Loucy (cell line): Measurements from ENCODE around the gene IP6K2.

Experiments
- H2AFZ ChIP-seq: fragments of 200-600 bp; sonication (generic); 2 replicates; pipeline ENCODE4 v1.6.0; 2016; ENCODE audit warnings: antibody characterized with exemption, mild to moderate bottlenecking, low read length, moderate library complexity
- H3F3A ChIP-seq: fragments of 200-600 bp; 2 replicates; pipeline ENCODE4 v1.6.0; 2016; ENCODE audit warnings: antibody characterized with exemption, low read depth, mild to moderate bottlenecking
- H3K27me3 ChIP-seq: fragments of 200-600 bp; sonication (generic); 2 replicates; pipeline ENCODE4 v1.6.1; 2014; ENCODE audit warnings: low read length, mild to moderate bottlenecking; ENCODE audit not compliant: insufficient read depth, poor library complexity, severe bottlenecking
- H3K36me3 ChIP-seq: fragments of 200-600 bp; sonication (generic); 2 replicates; pipeline ENCODE4 v1.6.1; 2016; ENCODE audit warnings: low read length; ENCODE audit not compliant: insufficient read depth
- H3K4me1 ChIP-seq: fragments of 200-600 bp; sonication (generic); 2 replicates; pipeline ENCODE4 v1.5.1; 2014; ENCODE audit warnings: low read length, mild to moderate bottlenecking; ENCODE audit not compliant: insufficient read depth, poor library complexity, severe bottlenecking
- H3K4me2 ChIP-seq: fragments of 200-600 bp; sonication (generic); 2 replicates; pipeline ENCODE4 v1.6.0; 2014; ENCODE audit warnings: antibody characterized with exemption, low read length, low read depth, mild to moderate bottlenecking; ENCODE audit not compliant: poor library complexity, severe bottlenecking
- H3K4me3 ChIP-seq: fragments of 200-600 bp; sonication (generic); 2 replicates; pipeline ENCODE4 v1.5.1; 2014; ENCODE audit warnings: low read length, mild to moderate bottlenecking, mixed read lengths; ENCODE audit not compliant: poor library complexity, severe bottlenecking
- H3K79me2 ChIP-seq: fragments of 200-600 bp; sonication (generic); 2 replicates; pipeline ENCODE4 v1.6.1; 2014; ENCODE audit warnings: low read length; ENCODE audit not compliant: insufficient read depth
- H3K9ac ChIP-seq: fragments of 200-600 bp; sonication (generic); 2 replicates; pipeline ENCODE4 v1.6.0; 2014; ENCODE audit warnings: mild to moderate bottlenecking, low read depth, low read length, moderate library complexity; ENCODE audit not compliant: poor library complexity, severe bottlenecking
- H3K9me2 ChIP-seq: fragments of 200-600 bp; sonication (generic); replicated peaks from 2 replicates; pipeline ENCODE4 v1.6.1; 2016; ENCODE audit warnings: low read depth, low read length, mixed read lengths
- H3K9me3 ChIP-seq: fragments of 200-600 bp; sonication (generic); 2 replicates; pipeline ENCODE4 v1.6.1; 2014; ENCODE audit warnings: mild to moderate bottlenecking, antibody characterized with exemption, low read length, low read depth; ENCODE audit not compliant: insufficient read depth
- H4K20me1 ChIP-seq: fragments of 200-600 bp; sonication (generic); 2 replicates; pipeline ENCODE4 v1.6.0; 2014; ENCODE audit warnings: antibody characterized with exemption, low read length, mild to moderate bottlenecking; ENCODE audit not compliant: insufficient read depth, poor library complexity, severe bottlenecking
- CTCF ChIP-seq: fragments of 200-600 bp; sonication (generic); conservative IDR thresholded peaks from 2 replicates; pipeline ENCODE4 v1.5.1; 2014; ENCODE audit warnings: mild to moderate bottlenecking, antibody characterized with exemption, low read length
- EZH2phosphoT487 ChIP-seq: fragments of 200-600 bp; IDR thresholded peaks from 2 replicates; pipeline ENCODE4 v1.6.1; 2018; ENCODE audit warnings: antibody characterized with exemption, mild to moderate bottlenecking, moderate library complexity, borderline replicate concordance

IP6K2 gene

GRCh38 chr3:48695393-48695753, 21.6 kb downstream of the IP6K2 start:
- H3K9me2 ChIP-seq = no peaks in the 10 kb centered on the region
- no peaks in the 10 kb centered on the region for H3K27me3 ChIP-seq
- TF ChIP-seq EZH2phosphoT487 = no peak
- TF ChIP-seq CTCF = no peak
- peaks cover 85% of the 10 kb centered on the region for H3K36me3 ChIP-seq
- no peak overlapping the region for H2AFZ ChIP-seq
- H3K9me3 ChIP-seq = no peaks in the 10 kb centered on the region
- no peaks in the 10 kb centered on the region for H3F3A ChIP-seq
- no peak overlapping the region for H3K4me3 ChIP-seq
- H3K9ac ChIP-seq = no peak overlapping the region
- no peaks in the 10 kb centered on the region for H3K4me1 ChIP-seq
- H3K4me2 ChIP-seq = no peak overlapping the region
- H4K20me1 ChIP-seq = peaks cover 89% of the 10 kb centered on the region
- peaks cover 68% of the 10 kb centered on the region for H3K79me2 ChIP-seq

- Histone ChIP-seq H3K27me3 (no peaks in the 10 kb centered on the region), H3K79me2 (peaks cover 63% of the 10 kb centered on the region), H3K4me1 (no peaks in the 10 kb centered on the region), H3K9me2 (no peaks in the 10 kb centered on the region), H3F3A (no peaks in the 10 kb centered on the region), H3K4me3 (no peak overlapping the region), H3K36me3 (peaks cover 85% of the 10 kb centered on the region), H2AFZ (no peak overlapping the region), H3K4me2 (no peak overlapping the region), H4K20me1 (peaks cover 83% of the 10 kb centered on the region), H3K9ac (no peak overlapping the region), H3K9me3 (no peaks in the 10 kb centered on the region)
- TF ChIP-seq CTCF (no peak), EZH2phosphoT487 (no peak)
These were observed 22.2 kb downstream of the IP6K2 start for GRCh38 chr3:48694610-48695392.

GRCh38 chr3:48693826-48694225, 23.2 kb downstream of the IP6K2 start:
- H3K4me2 ChIP-seq = no peak overlapping the region
- peaks cover 74% of the 10 kb centered on the region for H4K20me1 ChIP-seq

More at GRCh38 chr3:48693826-48694225, 23.2 kb downstream of the IP6K2 start:
- Histone ChIP-seq H3K27me3 (no peaks in the 10 kb centered on the region), H3F3A (no peaks in the 10 kb centered on the region), H3K4me1 (no peaks in the 10 kb centered on the region), H2AFZ (no peak overlapping the region), H3K9me3 (no peaks in the 10 kb centered on the region), H3K4me3 (no peak overlapping the region), H3K36me3 (peaks cover 85% of the 10 kb centered on the region), H3K9ac (no peak overlapping the region), H3K79me2 (peaks cover 53% of the 10 kb centered on the region), H3K9me2 (no peaks in the 10 kb centered on the region)
- TF ChIP-seq CTCF (no peak), EZH2phosphoT487 (no peak)
